ENCODE results near the gene DRAP1. TPM values are rescaled to one million over a fixed set of nuclear protein-coding genes. Genes with fewer than 3 reads are reported as not detected.

Gene DRAP1
- polyA plus RNA-seq, 2 of the 4 experiments (the other 2 are of a cell fraction): 73.7 to 143 TPM

DNA sequence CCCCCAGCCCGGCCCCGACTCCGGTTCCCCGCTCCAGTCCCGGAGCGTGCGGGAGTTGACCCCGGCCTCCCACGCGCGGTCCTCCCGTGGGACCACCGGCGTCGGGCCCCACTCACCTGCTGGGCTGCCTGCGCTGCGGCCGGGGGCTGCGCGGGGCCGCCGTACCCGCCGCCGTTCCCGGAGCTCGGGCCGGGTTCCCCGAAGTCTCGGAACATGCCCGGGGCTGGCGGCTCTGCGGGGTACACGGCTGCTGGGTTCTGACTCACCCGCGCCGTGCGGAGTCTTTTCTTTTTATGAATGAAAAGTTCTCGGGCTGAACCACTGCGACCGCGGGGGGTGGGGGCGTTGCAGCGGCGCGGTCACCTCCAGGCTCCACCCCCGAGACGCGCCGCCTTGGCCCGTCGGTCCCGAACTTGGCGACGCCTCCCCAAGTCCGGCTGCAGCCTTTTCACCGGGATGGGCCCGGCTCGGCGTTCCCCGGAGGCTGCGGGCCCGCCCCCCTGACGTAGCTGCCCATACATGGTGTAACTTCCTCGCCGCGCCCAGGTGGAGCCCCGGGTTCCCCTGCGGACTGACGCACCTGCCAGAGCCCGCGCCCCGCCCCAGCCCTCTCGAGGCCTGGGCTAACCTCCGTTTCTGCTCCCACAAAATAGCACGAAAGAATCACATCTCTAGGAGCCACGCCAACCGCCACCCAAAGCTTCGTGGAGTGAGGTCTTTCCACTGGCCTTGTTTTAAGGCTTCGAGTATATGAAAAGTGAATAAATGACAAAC lies 18.9 kb upstream of the DRAP1 start, which contains the start of gene FOSL1 (continued):
- TF ChIP-seq RAD21 (conservative IDR thresholded peaks at IDR 0.05 in 1 of 2, IDR thresholded peaks at IDR 0.05 in 1 of 2) (no peak; a peak in 1 of 5 replicates), TP53 (CRISPR knock-in tag; IDR thresholded peaks at IDR 0.05) (0 out of 2 replicates have a peak, but pooled peaks have one; percentile 6), TFCP2L1 (CRISPR knock-in tag; IDR thresholded peaks at IDR 0.05) (no peak), MAFK (IDR thresholded peaks at IDR 0.05; ENCODE audit: partially characterized antibody) (no peak), FOXS1 (CRISPR knock-in tag; IDR thresholded peaks at IDR 0.05) (no peak), MAX (IDR thresholded peaks at IDR 0.05) (peak; percentile 74), MAZ (IDR thresholded peaks at IDR 0.05; ENCODE audit: borderline replicate concordance, low read depth, low read length) (no peak), KDM1A (IDR thresholded peaks at IDR 0.05; ENCODE audit: low read depth) (no peak), ESRRA (IDR thresholded peaks at IDR 0.05; ENCODE audit: borderline replicate concordance, low read length) (no peak), CBX2 (IDR thresholded peaks at IDR 0.05; ENCODE audit: borderline replicate concordance, low read depth) (no peak), CBX8 (IDR thresholded peaks at IDR 0.05) (no peak), JUNB (IDR thresholded peaks at IDR 0.05) (no peak), KDM5A (IDR thresholded peaks at IDR 0.05) (no peak), RFX5 (IDR thresholded peaks at IDR 0.05) (no peak), NFE2L2 (conservative IDR thresholded peaks at IDR 0.05; ENCODE audit: low read length) (no peak), ZNF302 (CRISPR knock-in tag; IDR thresholded peaks at IDR 0.05) (no peak), SREBF2 (IDR thresholded peaks at IDR 0.05) (no peak), PBX3 (IDR thresholded peaks at IDR 0.05) (peak; percentile 65; the same call in 1 of the 2 replicates), NPAS2 (CRISPR knock-in tag; IDR thresholded peaks at IDR 0.05; ENCODE audit: borderline replicate concordance) (no peak), HOXB5 (CRISPR knock-in tag; IDR thresholded peaks at IDR 0.05) (0 out of 2 replicates have a peak, but pooled peaks have one; percentile 41), HOXA7 (CRISPR knock-in tag; IDR thresholded peaks at IDR 0.05) (no peak)
- TF ChIP-seq, protein P1, sequence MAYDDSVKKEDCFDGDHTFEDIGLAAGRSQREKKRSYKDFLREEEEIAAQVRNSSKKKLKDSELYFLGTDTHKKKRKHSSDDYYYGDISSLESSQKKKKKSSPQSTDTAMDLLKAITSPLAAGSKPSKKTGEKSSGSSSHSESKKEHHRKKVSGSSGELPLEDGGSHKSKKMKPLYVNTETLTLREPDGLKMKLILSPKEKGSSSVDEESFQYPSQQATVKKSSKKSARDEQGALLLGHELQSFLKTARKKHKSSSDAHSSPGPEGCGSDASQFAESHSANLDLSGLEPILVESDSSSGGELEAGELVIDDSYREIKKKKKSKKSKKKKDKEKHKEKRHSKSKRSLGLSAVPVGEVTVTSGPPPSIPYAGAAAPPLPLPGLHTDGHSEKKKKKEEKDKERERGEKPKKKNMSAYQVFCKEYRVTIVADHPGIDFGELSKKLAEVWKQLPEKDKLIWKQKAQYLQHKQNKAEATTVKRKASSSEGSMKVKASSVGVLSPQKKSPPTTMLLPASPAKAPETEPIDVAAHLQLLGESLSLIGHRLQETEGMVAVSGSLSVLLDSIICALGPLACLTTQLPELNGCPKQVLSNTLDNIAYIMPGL (CRISPR knock-in tag; IDR thresholded peaks at IDR 0.05; ENCODE audit: borderline replicate concordance): no peak
- TF ChIP-seq, protein P2, sequence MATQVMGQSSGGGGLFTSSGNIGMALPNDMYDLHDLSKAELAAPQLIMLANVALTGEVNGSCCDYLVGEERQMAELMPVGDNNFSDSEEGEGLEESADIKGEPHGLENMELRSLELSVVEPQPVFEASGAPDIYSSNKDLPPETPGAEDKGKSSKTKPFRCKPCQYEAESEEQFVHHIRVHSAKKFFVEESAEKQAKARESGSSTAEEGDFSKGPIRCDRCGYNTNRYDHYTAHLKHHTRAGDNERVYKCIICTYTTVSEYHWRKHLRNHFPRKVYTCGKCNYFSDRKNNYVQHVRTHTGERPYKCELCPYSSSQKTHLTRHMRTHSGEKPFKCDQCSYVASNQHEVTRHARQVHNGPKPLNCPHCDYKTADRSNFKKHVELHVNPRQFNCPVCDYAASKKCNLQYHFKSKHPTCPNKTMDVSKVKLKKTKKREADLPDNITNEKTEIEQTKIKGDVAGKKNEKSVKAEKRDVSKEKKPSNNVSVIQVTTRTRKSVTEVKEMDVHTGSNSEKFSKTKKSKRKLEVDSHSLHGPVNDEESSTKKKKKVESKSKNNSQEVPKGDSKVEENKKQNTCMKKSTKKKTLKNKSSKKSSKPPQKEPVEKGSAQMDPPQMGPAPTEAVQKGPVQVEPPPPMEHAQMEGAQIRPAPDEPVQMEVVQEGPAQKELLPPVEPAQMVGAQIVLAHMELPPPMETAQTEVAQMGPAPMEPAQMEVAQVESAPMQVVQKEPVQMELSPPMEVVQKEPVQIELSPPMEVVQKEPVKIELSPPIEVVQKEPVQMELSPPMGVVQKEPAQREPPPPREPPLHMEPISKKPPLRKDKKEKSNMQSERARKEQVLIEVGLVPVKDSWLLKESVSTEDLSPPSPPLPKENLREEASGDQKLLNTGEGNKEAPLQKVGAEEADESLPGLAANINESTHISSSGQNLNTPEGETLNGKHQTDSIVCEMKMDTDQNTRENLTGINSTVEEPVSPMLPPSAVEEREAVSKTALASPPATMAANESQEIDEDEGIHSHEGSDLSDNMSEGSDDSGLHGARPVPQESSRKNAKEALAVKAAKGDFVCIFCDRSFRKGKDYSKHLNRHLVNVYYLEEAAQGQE (IDR thresholded peaks at IDR 0.05): peak; percentile 47; the same call in 1 of the 2 replicates

Measured in A549 (cell line).